ENCODE results near the gene TCF19. TPM values are rescaled to one million over a fixed set of nuclear protein-coding genes. Genes with fewer than 3 reads are reported as not detected.
A peak's percentile ranks its signal among the peaks of the same experiment; 100 is the strongest.

TCF19 gene
- total and polyA plus RNA-seq, 3 donors from 2014 or later: 3.6 to 4.7 (median 3.7) TPM

- TF ChIP-seq CTCF (IDR thresholded peaks at IDR 0.05) (peak; percentile 48 to 77 (median 67)), POLR2A (IDR thresholded peaks at IDR 0.05) (no peak)
- intact Hi-C loops (cut with DNase I; ENCODE audit: low total_unique reads): no loop called here
- Histone ChIP-seq H3K36me3 (ENCODE audit: low read depth, missing control alignments) (no peaks in the 10 kb centered on the region), H3K27me3 (no peaks in the 10 kb centered on the region), H3K4me3 (no peak overlapping the region), H3K27ac (no peak overlapping the region), H3K4me1 (peaks cover 2% of the 10 kb centered on the region), H3K9me3 (no peaks in the 10 kb centered on the region)
- 12 to 37% methylated on average over 8 of the region's 8 CpGs for WGBS, 2 donors
- DNase-seq: peak; percentile 86
Measured at GRCh38 chr6:31128093-31128676, 30.2 kb upstream of the TCF19 start.

- intact Hi-C loops (cut with DNase I; ENCODE audit: low total_unique reads): no loop called here
Measured at GRCh38 chr6:31129130-31129529, 29.3 kb upstream of the TCF19 start.

DNA sequence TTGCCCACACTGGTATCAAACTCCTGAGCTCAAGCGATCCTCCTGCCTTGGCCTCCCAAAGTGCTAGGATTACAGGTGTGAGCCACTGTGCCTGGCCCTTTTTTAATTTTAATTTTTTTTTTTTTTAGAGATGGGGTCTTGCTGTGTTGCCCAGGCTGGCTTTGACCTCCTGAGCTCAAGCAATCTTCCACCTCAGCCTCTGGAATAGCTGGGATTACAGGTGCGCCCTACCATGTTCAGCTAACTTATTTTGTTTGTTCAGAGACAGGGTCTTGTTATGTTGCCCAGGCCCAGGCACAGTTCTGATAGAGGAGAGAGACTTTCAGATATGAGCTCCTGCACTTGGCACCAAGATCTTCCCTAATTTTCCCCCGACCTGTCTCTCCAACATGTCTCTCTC is 27.6 kb upstream of the TCF19 start:
- no peak for DNase-seq
- H3K36me3 ChIP-seq (ENCODE audit: low read depth, missing control alignments): no peaks in the 10 kb centered on the region
- no peaks in the 10 kb centered on the region for H3K27me3 ChIP-seq
- H3K4me1 ChIP-seq: no peaks in the 10 kb centered on the region
- WGBS, 2 donors: 92 to 98% methylated on average over 3 of the region's 3 CpGs
- H3K9me3 ChIP-seq: no peaks in the 10 kb centered on the region
- no peak overlapping the region for H3K27ac ChIP-seq
- no peak overlapping the region for H3K4me3 ChIP-seq
- TF ChIP-seq POLR2A (IDR thresholded peaks at IDR 0.05) (no peak), CTCF (IDR thresholded peaks at IDR 0.05) (no peak)
- intact Hi-C loops (cut with DNase I; ENCODE audit: low total_unique reads): no loop called here

More at GRCh38 chr6:31129130-31129529, 29.3 kb upstream of the TCF19 start:
- H3K4me3 ChIP-seq: no peak overlapping the region
- no peak overlapping the region for H3K27ac ChIP-seq
- no peaks in the 10 kb centered on the region for H3K27me3 ChIP-seq
- DNase-seq: no peak
- WGBS, 2 donors: 71 to 84% methylated on average over 4 of the region's 4 CpGs
- no peaks in the 10 kb centered on the region for H3K9me3 ChIP-seq
- H3K4me1 ChIP-seq: no peaks in the 10 kb centered on the region
- no peak for TF ChIP-seq CTCF (IDR thresholded peaks at IDR 0.05)
- no peak for TF ChIP-seq POLR2A (IDR thresholded peaks at IDR 0.05)
- no peaks in the 10 kb centered on the region for H3K36me3 ChIP-seq (ENCODE audit: low read depth, missing control alignments)

DNA sequence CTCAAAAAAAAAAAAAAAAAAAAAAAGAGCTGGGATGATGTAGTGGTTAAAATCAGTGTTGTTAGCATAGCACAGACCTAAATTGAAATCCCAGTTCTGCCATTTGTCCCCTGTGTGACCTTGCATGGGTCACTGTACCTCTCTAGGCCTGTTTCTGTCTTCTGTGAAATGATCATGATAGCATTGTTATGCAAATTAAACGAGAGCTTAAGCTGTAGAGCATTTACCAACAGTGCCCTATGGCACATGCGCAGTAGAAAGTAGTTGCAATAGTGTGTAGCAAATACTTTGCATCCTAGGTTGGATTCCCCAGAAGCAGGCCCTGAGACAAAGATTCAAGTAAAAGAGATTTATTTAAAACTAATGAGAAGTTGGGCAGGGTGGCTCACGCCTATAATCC is 26.8 kb upstream of the TCF19 start:
- no peaks in the 10 kb centered on the region for H3K36me3 ChIP-seq (ENCODE audit: low read depth, missing control alignments)
- DNase-seq: no peak
- no peaks in the 10 kb centered on the region for H3K4me1 ChIP-seq
- intact Hi-C loops (cut with DNase I; ENCODE audit: low total_unique reads): no loop called here
- TF ChIP-seq CTCF (IDR thresholded peaks at IDR 0.05) (no peak), POLR2A (IDR thresholded peaks at IDR 0.05) (no peak)
- H3K9me3 ChIP-seq: no peaks in the 10 kb centered on the region
- 87 to 100% methylated on average over 3 of the region's 3 CpGs for WGBS, 2 donors
- H3K27ac ChIP-seq: no peak overlapping the region
- H3K27me3 ChIP-seq: no peaks in the 10 kb centered on the region
- no peak overlapping the region for H3K4me3 ChIP-seq

DNA sequence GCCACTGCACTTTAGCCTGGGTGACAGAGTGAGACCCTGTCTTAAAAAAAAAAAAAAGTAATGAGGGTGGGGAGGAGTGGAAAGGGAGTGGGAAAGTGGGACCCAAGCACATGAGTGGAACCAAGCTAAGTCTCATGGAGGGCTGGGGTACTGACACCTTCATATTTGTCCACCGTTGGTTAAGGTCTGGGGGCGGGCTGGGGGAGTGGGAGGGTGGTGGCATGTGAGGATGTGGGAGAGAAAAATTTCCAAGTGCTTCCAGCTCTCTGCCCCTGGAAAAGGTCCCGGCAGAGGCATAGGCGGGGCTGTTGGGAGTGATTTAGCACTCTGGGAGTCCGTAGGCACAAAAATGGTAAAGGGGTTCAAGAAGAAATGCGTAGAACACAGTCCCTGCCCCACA is 25.6 kb upstream of the TCF19 start:
- H3K4me1 ChIP-seq: no peaks in the 10 kb centered on the region
- H3K36me3 ChIP-seq (ENCODE audit: low read depth, missing control alignments): no peaks in the 10 kb centered on the region
- H3K27ac ChIP-seq: no peak overlapping the region
- 69 to 73% methylated on average over 6 of the region's 6 CpGs for WGBS, 2 donors
- no peaks in the 10 kb centered on the region for H3K9me3 ChIP-seq
- no peak for TF ChIP-seq CTCF (IDR thresholded peaks at IDR 0.05)
- no peak for TF ChIP-seq POLR2A (IDR thresholded peaks at IDR 0.05)
- intact Hi-C loops (cut with DNase I; ENCODE audit: low total_unique reads): no loop called here
- no peaks in the 10 kb centered on the region for H3K27me3 ChIP-seq
- no peak overlapping the region for H3K4me3 ChIP-seq
- DNase-seq: no peak
